Neural progenitor cell (in vitro differentiated cells): ENCODE data around the gene GNAQ. TPM values are rescaled to one million over a fixed set of nuclear protein-coding genes. Genes with fewer than 3 reads are reported as not detected.
A peak's percentile ranks its signal among the peaks of the same experiment; 100 is the strongest.

Source experiments
- DNase-seq: peaks from one replicate; pipeline ENCODE4 v3.0.0-alpha.2; 2016; ENCODE audit warnings: low spot score
- H2AFZ ChIP-seq: fragments of 200-600 bp; sonication (generic); replicated peaks from 2 replicates; pipeline ENCODE4 v1.6.1; 2016; ENCODE audit warnings: antibody characterized with exemption
- H3F3A ChIP-seq: fragments of 200-600 bp; sonication (generic); 2 replicates; pipeline ENCODE4 v1.6.1; 2016; ENCODE audit warnings: antibody characterized with exemption, low read depth
- H3K27ac ChIP-seq: fragments of 200-600 bp; sonication (generic); 2 replicates; pipeline ENCODE4 v1.5.1; 2016; ENCODE audit warnings: mild to moderate bottlenecking
- H3K27me3 ChIP-seq: fragments of 200-600 bp; sonication (generic); 2 replicates; pipeline ENCODE4 v1.6.1; 2016; ENCODE audit warnings: mild to moderate bottlenecking, moderate library complexity
- H3K36me3 ChIP-seq: fragments of 200-600 bp; sonication (generic); 2 replicates; pipeline ENCODE4 v1.5.1; 2016
- H3K4me1 ChIP-seq: fragments of 200-600 bp; sonication (generic); 2 replicates; pipeline ENCODE4 v1.6.1; 2016; ENCODE audit warnings: mixed run types
- H3K4me2 ChIP-seq: fragments of 200-600 bp; sonication (generic); 2 replicates; pipeline ENCODE4 v1.6.1; 2016
- H3K4me3 ChIP-seq: fragments of 200-600 bp; sonication (generic); 2 replicates; pipeline ENCODE4 v1.5.1; 2016
- H3K79me2 ChIP-seq: fragments of 200-600 bp; sonication (generic); 2 replicates; pipeline ENCODE4 v1.6.1; 2016; ENCODE audit warnings: low read depth
- H3K9ac ChIP-seq: fragments of 200-600 bp; sonication (generic); 2 replicates; pipeline ENCODE4 v1.6.1; 2016
- H3K9me3 ChIP-seq: fragments of 200-600 bp; sonication (generic); 2 replicates; pipeline ENCODE4 v1.5.1; 2016; ENCODE audit warnings: low read depth
- H4K20me1 ChIP-seq: fragments of 200-600 bp; sonication (generic); 2 replicates; pipeline ENCODE4 v1.6.1; 2016; ENCODE audit warnings: low read depth
- H3K27ac Mint-ChIP-seq: 3 replicates; pipeline ENCODE4 v1.8.0; 2021; ENCODE audit warnings: mixed read lengths
- H3K27me3 Mint-ChIP-seq: 2 replicates; pipeline ENCODE4 v1.8.0; 2022; ENCODE audit warnings: low read depth, mild to moderate bottlenecking, inconsistent platforms, moderate library complexity, mixed read lengths; ENCODE audit not compliant: insufficient read depth
- H3K36me3 Mint-ChIP-seq: 3 replicates; pipeline ENCODE4 v1.8.0; 2021; ENCODE audit warnings: mixed read lengths
- H3K4me1 Mint-ChIP-seq: 3 replicates; pipeline ENCODE4 v1.8.0; 2021; ENCODE audit warnings: mixed read lengths
- H3K4me3 Mint-ChIP-seq: 3 replicates; pipeline ENCODE4 v1.8.0; 2021; ENCODE audit warnings: mild to moderate bottlenecking, moderate library complexity, mixed read lengths
- H3K9me3 Mint-ChIP-seq: 3 replicates; pipeline ENCODE4 v1.8.0; 2020; ENCODE audit warnings: mixed read lengths
- EZH2 ChIP-seq: fragments of 200-600 bp; sonication (generic); IDR thresholded peaks from 2 replicates; pipeline ENCODE4 v1.6.1; 2017; ENCODE audit warnings: antibody characterized with exemption, mild to moderate bottlenecking, moderate library complexity
- EZH2phosphoT487 ChIP-seq: fragments of 200-600 bp; sonication (generic); IDR thresholded peaks from 2 replicates; pipeline ENCODE4 v1.6.1; 2017; ENCODE audit warnings: antibody characterized with exemption
- total RNA-seq: library from RNA; depleted of rRNA; stranded (reverse); fragments of >200 nt; gene quantifications from 2 replicates; pipeline ENCODE4 v1.2.3, GENCODE V29; 2015; ENCODE audit warnings: low replicate concordance
- TF ChIP-seq, protein P1 (sequence below): fragments of 200-600 bp; sonication (generic); IDR thresholded peaks from 2 replicates; pipeline ENCODE4 v1.5.1; 2017; ENCODE audit warnings: antibody characterized with exemption, mild to moderate bottlenecking

GNAQ gene
- total RNA-seq, 1 donor from 2014 or later: 87.9 TPM

DNA sequence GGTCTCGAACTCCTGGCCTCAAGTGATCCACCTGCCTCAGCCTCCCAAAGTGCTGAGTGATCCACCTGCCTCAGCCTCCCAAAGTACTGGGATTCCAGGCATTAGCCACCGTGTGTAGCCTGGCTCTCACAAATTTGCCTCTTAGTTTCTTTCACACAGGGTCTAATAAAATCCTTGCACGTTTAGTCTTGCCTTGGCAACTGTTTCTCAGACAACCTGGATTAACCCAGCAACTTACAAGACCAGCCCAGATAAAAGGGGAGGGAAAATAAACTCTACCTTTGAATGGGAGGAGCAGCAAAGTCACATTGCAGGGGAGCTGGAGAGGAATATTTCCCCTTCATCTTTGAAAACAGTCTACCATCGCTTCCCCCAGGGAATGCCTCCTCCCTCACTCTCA lies 354.2 kb downstream of the GNAQ start:
- H3K27ac Mint-ChIP-seq: peak overlapping the region; percentile 40
- H3K9me3 Mint-ChIP-seq: no peaks in the 10 kb centered on the region

GRCh38 chr9:77673941-77674791 lies 357.4 kb downstream of the GNAQ start:
- no peaks in the 10 kb centered on the region for H3K36me3 Mint-ChIP-seq
- H3K9me3 Mint-ChIP-seq: no peaks in the 10 kb centered on the region
- TF ChIP-seq EZH2phosphoT487 (no peak), EZH2 (no peak)

More for the DNA sequence above, 354.2 kb downstream of the GNAQ start:
- no peaks in the 10 kb centered on the region for H3K36me3 ChIP-seq
- H3F3A ChIP-seq: no peaks in the 10 kb centered on the region
- Mint-ChIP-seq H3K27me3 (no peaks in the 10 kb centered on the region), H3K36me3 (no peaks in the 10 kb centered on the region), H3K4me1 (peaks cover 10% of the 10 kb centered on the region), H3K4me3 (no peak overlapping the region)
- peak overlapping the region; percentile 42 for H2AFZ ChIP-seq
- no peaks in the 10 kb centered on the region for H4K20me1 ChIP-seq
- no peak for DNase-seq
- H3K27me3 ChIP-seq: no peaks in the 10 kb centered on the region
- TF ChIP-seq EZH2phosphoT487 (no peak), EZH2 (no peak)
- TF ChIP-seq, protein P1, sequence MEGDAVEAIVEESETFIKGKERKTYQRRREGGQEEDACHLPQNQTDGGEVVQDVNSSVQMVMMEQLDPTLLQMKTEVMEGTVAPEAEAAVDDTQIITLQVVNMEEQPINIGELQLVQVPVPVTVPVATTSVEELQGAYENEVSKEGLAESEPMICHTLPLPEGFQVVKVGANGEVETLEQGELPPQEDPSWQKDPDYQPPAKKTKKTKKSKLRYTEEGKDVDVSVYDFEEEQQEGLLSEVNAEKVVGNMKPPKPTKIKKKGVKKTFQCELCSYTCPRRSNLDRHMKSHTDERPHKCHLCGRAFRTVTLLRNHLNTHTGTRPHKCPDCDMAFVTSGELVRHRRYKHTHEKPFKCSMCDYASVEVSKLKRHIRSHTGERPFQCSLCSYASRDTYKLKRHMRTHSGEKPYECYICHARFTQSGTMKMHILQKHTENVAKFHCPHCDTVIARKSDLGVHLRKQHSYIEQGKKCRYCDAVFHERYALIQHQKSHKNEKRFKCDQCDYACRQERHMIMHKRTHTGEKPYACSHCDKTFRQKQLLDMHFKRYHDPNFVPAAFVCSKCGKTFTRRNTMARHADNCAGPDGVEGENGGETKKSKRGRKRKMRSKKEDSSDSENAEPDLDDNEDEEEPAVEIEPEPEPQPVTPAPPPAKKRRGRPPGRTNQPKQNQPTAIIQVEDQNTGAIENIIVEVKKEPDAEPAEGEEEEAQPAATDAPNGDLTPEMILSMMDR: no peak
- H3K4me1 ChIP-seq: no peaks in the 10 kb centered on the region
- no peak overlapping the region for H3K4me2 ChIP-seq
- no peak overlapping the region for H3K27ac ChIP-seq
- no peak overlapping the region for H3K9ac ChIP-seq
- H3K9me3 ChIP-seq: no peaks in the 10 kb centered on the region
- H3K4me3 ChIP-seq: no peak overlapping the region
- no peaks in the 10 kb centered on the region for H3K79me2 ChIP-seq

DNA sequence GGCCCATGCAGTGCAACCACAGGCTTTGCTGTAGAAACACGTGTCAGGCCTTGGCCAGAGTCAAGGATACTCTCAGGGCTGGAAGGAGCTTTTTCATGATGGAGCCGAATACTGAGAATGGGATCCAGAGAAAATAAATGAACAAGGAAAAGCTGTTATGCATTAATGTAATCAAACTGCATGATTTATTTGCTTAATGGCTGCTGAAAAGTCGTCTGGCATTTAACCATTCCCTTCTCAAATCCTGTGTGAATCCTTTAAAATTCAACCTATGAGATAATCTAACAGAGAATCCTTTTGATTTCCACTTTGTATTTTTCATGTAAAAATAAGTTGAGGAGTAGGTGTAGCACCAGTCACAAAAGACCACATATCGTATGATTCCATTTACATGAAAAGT lies 359.4 kb downstream of the GNAQ start:
- DNase-seq: no peak
- H3K36me3 Mint-ChIP-seq: no peaks in the 10 kb centered on the region
- Histone ChIP-seq H3K4me3 (no peak overlapping the region), H3K27me3 (no peaks in the 10 kb centered on the region), H2AFZ (no peak overlapping the region), H3K9me3 (no peaks in the 10 kb centered on the region), H3K36me3 (no peaks in the 10 kb centered on the region), H3K4me1 (no peaks in the 10 kb centered on the region), H3K4me2 (no peak overlapping the region), H3F3A (no peaks in the 10 kb centered on the region), H3K79me2 (no peaks in the 10 kb centered on the region), H4K20me1 (no peaks in the 10 kb centered on the region), H3K9ac (no peak overlapping the region), H3K27ac (no peak overlapping the region)
- H3K27ac Mint-ChIP-seq: no peak overlapping the region
- TF ChIP-seq, protein P1: no peak
- no peak for TF ChIP-seq EZH2phosphoT487
- H3K9me3 Mint-ChIP-seq: no peaks in the 10 kb centered on the region
- H3K4me3 Mint-ChIP-seq: no peak overlapping the region
- H3K4me1 Mint-ChIP-seq: no peaks in the 10 kb centered on the region
- peaks cover 4% of the 10 kb centered on the region for H3K27me3 Mint-ChIP-seq

More at GRCh38 chr9:77673941-77674791, 357.4 kb downstream of the GNAQ start:
- no peak for DNase-seq
- Histone ChIP-seq H3K36me3 (no peaks in the 10 kb centered on the region), H3K4me1 (no peaks in the 10 kb centered on the region), H3K4me2 (no peak overlapping the region), H3K27ac (no peak overlapping the region), H3K4me3 (no peak overlapping the region), H3K79me2 (no peaks in the 10 kb centered on the region), H4K20me1 (no peaks in the 10 kb centered on the region), H3K9ac (no peak overlapping the region), H3K27me3 (no peaks in the 10 kb centered on the region), H3F3A (no peaks in the 10 kb centered on the region), H2AFZ (no peak overlapping the region), H3K9me3 (no peaks in the 10 kb centered on the region)
- Mint-ChIP-seq H3K4me1 (peaks cover 10% of the 10 kb centered on the region), H3K27me3 (peaks cover 4% of the 10 kb centered on the region), H3K4me3 (no peak overlapping the region), H3K27ac (no peak overlapping the region)

- no peaks in the 10 kb centered on the region for H3K27me3 ChIP-seq
- Mint-ChIP-seq H3K36me3 (no peaks in the 10 kb centered on the region), H3K9me3 (no peaks in the 10 kb centered on the region), H3K27me3 (peaks cover 4% of the 10 kb centered on the region), H3K27ac (no peak overlapping the region), H3K4me1 (no peaks in the 10 kb centered on the region), H3K4me3 (no peak overlapping the region)
- no peak overlapping the region for H3K9ac ChIP-seq
- no peaks in the 10 kb centered on the region for H3K4me1 ChIP-seq
- H4K20me1 ChIP-seq: no peaks in the 10 kb centered on the region
- H2AFZ ChIP-seq: no peak overlapping the region
- TF ChIP-seq EZH2phosphoT487 (no peak), EZH2 (no peak)
- TF ChIP-seq, protein P1: no peak
- no peak overlapping the region for H3K27ac ChIP-seq
- no peak for DNase-seq
- H3F3A ChIP-seq: no peaks in the 10 kb centered on the region
- H3K4me2 ChIP-seq: no peak overlapping the region
- no peaks in the 10 kb centered on the region for H3K9me3 ChIP-seq
- no peaks in the 10 kb centered on the region for H3K79me2 ChIP-seq
- H3K4me3 ChIP-seq: no peak overlapping the region
- no peaks in the 10 kb centered on the region for H3K36me3 ChIP-seq
Measured at GRCh38 chr9:77667151-77667550, 364.5 kb downstream of the GNAQ start.
